Measurements from ENCODE around the gene ERCC1. TPM values are rescaled to one million over a fixed set of nuclear protein-coding genes. Genes with fewer than 3 reads are reported as not detected.

ERCC1 gene
- total and polyA plus RNA-seq, 7 donors, result 27.3 to 67.0 (median 41.8) TPM

DNA sequence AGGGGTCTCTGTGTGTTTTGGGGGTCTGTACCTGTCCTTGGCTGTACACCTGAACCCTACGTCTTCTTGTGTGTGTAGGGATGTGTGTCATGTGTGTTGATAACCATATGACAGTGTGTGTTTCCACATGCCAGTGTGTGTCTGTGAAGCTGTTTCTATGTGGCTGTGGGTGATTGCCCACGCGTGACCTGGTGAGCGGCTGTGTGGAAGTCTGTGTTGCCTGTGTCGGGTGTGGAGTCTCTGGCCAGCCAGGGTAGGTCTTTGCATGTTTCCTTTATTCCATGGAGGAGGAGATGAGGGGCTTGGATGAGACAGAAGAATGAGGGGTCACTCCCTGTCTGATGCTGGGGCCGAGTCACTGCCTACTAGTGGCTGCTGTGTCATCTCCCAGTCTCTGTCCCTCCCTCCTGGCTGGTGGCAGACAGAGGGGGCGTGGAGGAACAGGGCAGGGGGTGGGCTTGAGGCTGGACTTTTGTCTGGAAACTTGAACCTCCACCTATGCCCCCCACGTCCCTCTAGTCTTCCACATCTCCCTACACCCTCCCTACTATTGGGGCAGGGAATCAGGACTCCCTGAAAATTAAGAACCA lies 41.2 kb upstream of the ERCC1 start:
- intact Hi-C loops (cut with DNase I), result no loop called here
- no peaks in the 10 kb centered on the region for H3K9me3 ChIP-seq
- DNase-seq, result no peak
- no peak overlapping the region for H3K4me3 ChIP-seq
- no peaks in the 10 kb centered on the region for H3K36me3 ChIP-seq
- no peak for TF ChIP-seq POLR2AphosphoS5 (IDR thresholded peaks at IDR 0.05)
- TF ChIP-seq, protein P1, sequence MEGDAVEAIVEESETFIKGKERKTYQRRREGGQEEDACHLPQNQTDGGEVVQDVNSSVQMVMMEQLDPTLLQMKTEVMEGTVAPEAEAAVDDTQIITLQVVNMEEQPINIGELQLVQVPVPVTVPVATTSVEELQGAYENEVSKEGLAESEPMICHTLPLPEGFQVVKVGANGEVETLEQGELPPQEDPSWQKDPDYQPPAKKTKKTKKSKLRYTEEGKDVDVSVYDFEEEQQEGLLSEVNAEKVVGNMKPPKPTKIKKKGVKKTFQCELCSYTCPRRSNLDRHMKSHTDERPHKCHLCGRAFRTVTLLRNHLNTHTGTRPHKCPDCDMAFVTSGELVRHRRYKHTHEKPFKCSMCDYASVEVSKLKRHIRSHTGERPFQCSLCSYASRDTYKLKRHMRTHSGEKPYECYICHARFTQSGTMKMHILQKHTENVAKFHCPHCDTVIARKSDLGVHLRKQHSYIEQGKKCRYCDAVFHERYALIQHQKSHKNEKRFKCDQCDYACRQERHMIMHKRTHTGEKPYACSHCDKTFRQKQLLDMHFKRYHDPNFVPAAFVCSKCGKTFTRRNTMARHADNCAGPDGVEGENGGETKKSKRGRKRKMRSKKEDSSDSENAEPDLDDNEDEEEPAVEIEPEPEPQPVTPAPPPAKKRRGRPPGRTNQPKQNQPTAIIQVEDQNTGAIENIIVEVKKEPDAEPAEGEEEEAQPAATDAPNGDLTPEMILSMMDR (IDR thresholded peaks at IDR 0.05), result no peak
- no peak for TF ChIP-seq EP300 (IDR thresholded peaks at IDR 0.05)
- no peak for TF ChIP-seq POLR2A (IDR thresholded peaks at IDR 0.05)
- 52 to 58% methylated on average over 8 of the region's 8 CpGs for WGBS, 2 donors
- H3K4me1 ChIP-seq, result peaks cover 0 to 26% (median 22%) of the 10 kb centered on the region in 4 donors
- H3K27me3 ChIP-seq, result no peaks in the 10 kb centered on the region
- H3K27ac ChIP-seq, result no peak overlapping the region

DNA sequence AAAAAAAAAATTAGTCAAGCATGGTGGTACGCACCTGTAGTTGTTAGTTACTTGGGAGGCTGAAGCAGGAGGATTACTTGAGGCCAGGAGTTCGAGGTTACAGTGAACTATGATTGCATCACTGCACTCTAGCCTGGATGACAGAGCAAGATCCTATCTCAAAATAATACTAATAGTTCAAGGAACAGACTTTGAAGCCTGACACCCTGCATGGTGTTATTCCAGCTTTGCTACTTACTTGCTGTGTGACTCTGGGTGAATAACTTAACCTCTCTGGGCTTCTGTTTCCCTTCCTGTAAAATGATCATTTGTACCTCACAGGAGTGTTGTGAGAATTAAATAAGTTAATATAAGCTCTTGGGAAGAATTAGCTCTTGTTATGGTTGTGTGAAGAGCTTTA lies 40.6 kb upstream of the ERCC1 start:
- 86 to 92% methylated on average over 2 of the region's 2 CpGs for WGBS, 2 donors
- intact Hi-C loops (cut with DNase I), result no loop called here

DNA sequence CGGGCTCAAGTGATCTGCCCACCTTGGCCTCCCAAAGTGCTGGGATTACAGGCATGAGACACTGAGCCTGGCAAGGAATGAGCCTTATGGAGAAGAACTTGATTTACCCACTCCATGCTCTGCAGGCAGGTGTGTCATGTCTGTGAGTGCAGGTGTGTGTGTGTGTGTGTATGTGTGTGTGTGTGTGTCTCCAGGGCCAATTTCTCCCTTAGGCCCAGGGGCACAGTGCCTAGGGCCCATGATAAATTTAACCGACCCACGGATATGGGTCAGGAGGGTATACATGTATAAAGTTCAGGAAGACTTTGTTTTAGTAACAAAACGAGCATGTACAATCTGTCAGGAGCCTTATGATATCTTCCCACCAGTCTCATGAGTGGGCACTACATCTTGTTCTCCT lies 39.5 kb upstream of the ERCC1 start:
- intact Hi-C loops (cut with DNase I), result no loop called here
- DNase-seq, result no peak
- no peak overlapping the region for H3K4me3 ChIP-seq
- TF ChIP-seq EP300 (IDR thresholded peaks at IDR 0.05) (no peak), POLR2A (IDR thresholded peaks at IDR 0.05) (no peak), POLR2AphosphoS5 (IDR thresholded peaks at IDR 0.05) (no peak)
- TF ChIP-seq, protein P1 (IDR thresholded peaks at IDR 0.05), result no peak
- peaks cover 0 to 13% (median 10%) of the 10 kb centered on the region in 4 donors for H3K4me1 ChIP-seq
- H3K36me3 ChIP-seq, result no peaks in the 10 kb centered on the region
- no peaks in the 10 kb centered on the region for H3K9me3 ChIP-seq
- no peak overlapping the region for H3K27ac ChIP-seq
- no peaks in the 10 kb centered on the region for H3K27me3 ChIP-seq
- 68 to 80% methylated on average over 4 of the region's 4 CpGs for WGBS, 2 donors

More for the DNA sequence above, 40.6 kb upstream of the ERCC1 start:
- Histone ChIP-seq H3K4me1 (peaks cover 0 to 20% (median 17%) of the 10 kb centered on the region in 4 donors), H3K9me3 (no peaks in the 10 kb centered on the region), H3K4me3 (no peak overlapping the region), H3K36me3 (no peaks in the 10 kb centered on the region), H3K27ac (no peak overlapping the region), H3K27me3 (no peaks in the 10 kb centered on the region)
- TF ChIP-seq POLR2A (IDR thresholded peaks at IDR 0.05) (no peak), EP300 (IDR thresholded peaks at IDR 0.05) (no peak), POLR2AphosphoS5 (IDR thresholded peaks at IDR 0.05) (no peak)
- TF ChIP-seq, protein P1 (IDR thresholded peaks at IDR 0.05), result no peak
- no peak for DNase-seq

DNA sequence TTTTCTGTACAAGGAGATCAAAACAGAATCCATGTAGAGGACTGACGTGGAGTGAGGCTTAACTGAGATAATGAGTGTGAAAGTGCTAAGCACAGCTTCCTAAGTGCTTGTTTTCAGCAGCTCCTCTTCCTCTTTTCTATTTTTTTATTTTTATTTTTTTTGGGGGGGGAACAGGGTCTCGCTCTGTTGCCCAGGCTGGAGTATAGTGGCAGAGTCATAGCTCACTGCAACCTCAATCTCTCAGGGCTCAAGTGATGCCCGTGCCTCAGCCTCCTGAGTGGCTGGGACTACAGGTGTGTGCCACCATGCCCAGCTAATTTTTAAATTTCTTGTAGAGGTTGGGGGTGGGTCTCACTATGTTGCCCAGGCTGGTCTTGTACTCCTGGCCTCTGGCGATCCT lies 38.5 kb upstream of the ERCC1 start:
- Histone ChIP-seq H3K4me1 (peaks cover 0 to 4% (median 3%) of the 10 kb centered on the region in 4 donors), H3K9me3 (no peaks in the 10 kb centered on the region), H3K4me3 (no peak overlapping the region), H3K27ac (no peak overlapping the region), H3K27me3 (no peaks in the 10 kb centered on the region), H3K36me3 (no peaks in the 10 kb centered on the region)
- no peak for DNase-seq
- intact Hi-C loops (cut with DNase I), result no loop called here
- WGBS, 2 donors, result 65 to 71% methylated on average over 4 of the region's 4 CpGs
- TF ChIP-seq, protein P1 (IDR thresholded peaks at IDR 0.05), result no peak
- no peak for TF ChIP-seq POLR2A (IDR thresholded peaks at IDR 0.05)
- TF ChIP-seq POLR2AphosphoS5 (IDR thresholded peaks at IDR 0.05), result no peak
- no peak for TF ChIP-seq EP300 (IDR thresholded peaks at IDR 0.05)
